AG10803 (cell line): ENCODE data around the gene PPRC1.
A peak's percentile ranks its signal among the peaks of the same experiment; 100 is the strongest.

Experiments
- DNase-seq: peaks from one replicate; pipeline ENCODE4 v3.0.0; 2010; ENCODE audit warnings: low read depth
- H3K4me3 ChIP-seq: 2 replicates; pipeline ENCODE4 v1.5.1; 2011; ENCODE audit warnings: mild to moderate bottlenecking, low read length, control low read depth
- CTCF ChIP-seq: conservative IDR thresholded peaks from 2 replicates; pipeline ENCODE4 v1.5.1; 2011; ENCODE audit warnings: mild to moderate bottlenecking, low read length, control low read depth, inconsistent platforms

PPRC1 gene

DNA sequence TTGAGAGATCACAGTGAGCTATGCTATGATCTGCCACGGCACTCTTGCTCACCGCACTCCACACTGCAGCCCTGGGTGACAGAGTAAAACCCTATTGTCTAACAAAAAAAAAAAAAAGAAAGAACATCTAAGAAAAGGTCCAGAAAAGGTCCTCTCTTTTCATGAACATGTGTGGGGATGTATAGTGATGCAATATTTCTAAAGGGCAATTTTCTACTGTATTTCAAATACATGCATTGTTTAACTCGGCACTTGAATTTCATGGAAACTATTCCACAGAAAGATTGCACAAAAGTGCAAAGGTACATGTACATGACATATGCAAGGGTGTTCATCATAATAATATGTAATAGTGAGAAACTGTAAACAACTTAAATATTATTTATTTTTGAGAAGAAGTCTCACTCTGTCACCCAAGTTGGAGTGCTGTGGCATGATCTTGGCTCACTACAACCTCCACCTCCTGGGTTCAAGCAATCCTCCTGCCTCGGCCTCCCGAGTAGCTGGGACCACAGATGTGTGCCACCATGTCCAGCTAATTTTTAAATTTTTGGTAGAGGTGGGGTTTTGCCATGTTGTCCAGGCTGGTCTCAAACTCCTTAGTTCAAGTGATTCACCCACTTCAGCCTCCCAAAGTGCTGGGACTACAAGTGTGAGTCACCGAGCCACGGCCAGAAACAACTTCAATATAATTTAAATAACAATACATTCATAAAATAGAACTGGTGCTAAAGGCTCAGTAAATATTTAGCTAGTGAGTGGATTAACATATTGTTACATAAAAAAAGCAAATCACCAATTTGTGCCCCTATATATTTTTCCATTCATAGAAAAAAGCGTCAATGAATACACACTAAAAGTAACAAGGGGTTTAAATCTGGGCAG is 1.3 kb upstream of the PPRC1 start:
- DNase-seq: peak; percentile 34
- H3K4me3 ChIP-seq: no peak overlapping the region
- no peak for TF ChIP-seq CTCF

- no peak for TF ChIP-seq CTCF
- H3K4me3 ChIP-seq: peak overlapping the region; percentile 92
- no peak for DNase-seq
These were observed 662 bp upstream of the PPRC1 start for GRCh38 chr10:102132193-102132562.

DNA sequence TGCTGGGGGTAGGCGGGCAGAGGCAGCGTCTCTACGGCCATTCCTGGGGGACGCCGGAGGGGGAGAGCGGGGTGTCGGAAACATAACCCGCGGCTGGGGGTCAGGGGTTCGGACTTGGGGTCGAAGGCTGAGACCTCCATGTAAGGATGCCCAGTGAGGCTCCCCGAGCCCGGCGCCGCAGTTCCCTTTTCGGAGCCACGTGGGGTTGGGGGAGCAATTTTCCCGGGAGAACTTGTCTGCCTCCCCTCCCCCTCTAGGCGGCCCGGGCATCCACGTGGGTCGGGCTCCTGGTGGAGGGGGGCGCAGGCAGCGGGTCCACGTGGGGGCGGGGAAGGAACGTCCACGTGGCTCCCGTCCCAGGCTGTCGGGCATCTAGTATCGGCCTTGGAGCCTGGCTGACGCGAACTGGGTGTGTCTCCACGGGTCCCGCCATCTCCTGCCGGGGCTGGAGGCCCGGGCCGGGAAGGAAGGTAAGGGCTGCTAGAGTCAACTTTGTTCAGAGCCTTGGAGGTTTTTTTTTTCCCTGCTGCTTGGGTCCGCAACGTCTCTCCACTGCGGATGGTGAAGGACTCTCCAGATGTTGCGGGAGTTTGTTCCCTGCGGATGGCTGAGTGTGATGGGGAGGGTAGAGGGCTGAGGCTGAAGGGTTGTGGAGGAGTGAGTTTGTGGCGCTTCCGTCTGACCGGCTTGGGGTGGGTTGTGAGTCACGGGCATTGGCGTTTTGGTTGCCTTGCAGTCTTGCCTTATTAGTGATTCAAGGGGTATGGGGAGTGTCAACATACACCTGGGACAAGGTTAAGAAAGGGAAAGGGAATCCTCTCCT is 744 bp downstream of the PPRC1 start:
- peak overlapping the region; percentile 92 for H3K4me3 ChIP-seq
- DNase-seq: peak; percentile 67
- no peak for TF ChIP-seq CTCF

DNA sequence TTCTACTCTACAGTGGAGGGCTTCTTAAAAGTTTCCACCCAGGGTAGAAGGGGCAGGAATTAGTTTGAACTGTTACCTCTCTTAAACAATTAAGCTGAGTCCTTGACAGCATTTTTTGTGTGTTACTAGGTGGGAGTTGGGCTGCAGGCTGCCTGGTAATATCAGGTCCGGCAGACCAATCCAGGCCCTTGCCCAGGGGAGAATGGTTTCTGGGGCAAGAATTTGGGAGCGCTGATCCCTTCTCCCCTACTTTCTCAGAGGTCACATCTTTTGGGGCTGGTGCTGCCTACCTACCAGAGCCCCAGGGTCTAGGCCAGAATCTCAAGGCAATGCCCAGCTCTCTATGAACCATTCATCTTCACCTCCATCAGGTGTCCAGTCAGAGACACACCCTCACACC is 1.6 kb downstream of the PPRC1 start:
- TF ChIP-seq CTCF: no peak
- DNase-seq: no peak
- peak overlapping the region; percentile 92 for H3K4me3 ChIP-seq

DNA sequence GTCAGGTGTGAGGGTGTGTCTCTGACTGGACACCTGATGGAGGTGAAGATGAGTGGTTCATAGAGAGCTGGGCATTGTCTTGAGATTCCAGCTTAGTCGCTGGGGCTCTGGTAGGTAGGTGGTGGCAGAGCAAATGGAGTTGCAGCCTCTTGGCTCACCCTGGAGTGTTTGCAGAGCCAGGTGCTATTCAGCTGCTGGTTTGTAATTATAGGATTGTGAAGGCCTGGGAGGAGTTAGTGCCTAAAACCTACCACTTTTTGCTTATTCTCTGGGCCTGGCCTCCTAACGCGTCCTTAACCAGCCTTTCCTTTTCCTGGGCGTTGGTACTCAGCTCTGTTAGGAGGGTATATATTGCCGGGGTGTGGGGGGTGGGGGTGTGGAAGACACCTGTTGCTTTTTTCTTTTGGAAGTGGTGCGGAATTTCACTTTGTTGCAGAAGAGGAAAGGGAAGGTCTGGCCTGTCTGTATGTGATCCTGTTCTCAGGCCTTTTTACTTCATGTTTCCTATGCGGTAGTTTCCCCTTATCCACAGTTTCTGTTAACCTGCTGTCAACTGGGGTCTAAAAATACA is 3.2 kb downstream of the PPRC1 start:
- no peak for TF ChIP-seq CTCF
- DNase-seq: no peak
- no peak overlapping the region for H3K4me3 ChIP-seq

GRCh38 chr10:102139281-102140110 is 6.7 kb downstream of the PPRC1 start:
- TF ChIP-seq CTCF: no peak
- no peak for DNase-seq
- H3K4me3 ChIP-seq: no peak overlapping the region
